Nephron (organoid): ENCODE results near the gene GPR25.
A peak's percentile ranks its signal among the peaks of the same experiment; 100 is the strongest.

Experiments used
- H3K27ac Mint-ChIP-seq, 3 experiments: 2 replicates each; pipeline ENCODE4 v1.8.0; 2020; ENCODE audit warnings: mixed read lengths in 3 of 3, mild to moderate bottlenecking in 2 of 3, moderate library complexity in 1 of 3
- H3K27me3 Mint-ChIP-seq: 2 replicates; pipeline ENCODE4 v1.8.0; 2021; ENCODE audit warnings: low read depth, mild to moderate bottlenecking, moderate library complexity, mixed read lengths
- H3K36me3 Mint-ChIP-seq: 2 replicates; pipeline ENCODE4 v1.8.0; 2020; ENCODE audit warnings: low read depth, mixed read lengths
- H3K4me1 Mint-ChIP-seq: 2 replicates; pipeline ENCODE4 v1.8.0; 2020; ENCODE audit warnings: mixed read lengths
- H3K4me3 Mint-ChIP-seq, 3 experiments: 2 replicates each; pipeline ENCODE4 v1.8.0; 2020; ENCODE audit warnings: mild to moderate bottlenecking in 3 of 3, mixed read lengths in 3 of 3, moderate library complexity in 2 of 3
- H3K9me3 Mint-ChIP-seq: 2 replicates; pipeline ENCODE4 v1.8.0; 2020; ENCODE audit warnings: mixed read lengths
- CTCF ChIP-seq, 3 experiments: fragments of 200-600 bp; sonication (generic); IDR thresholded peaks; one replicate each; pipeline ENCODE4 v1.5.0; 2021; ENCODE audit warnings: antibody characterized with exemption in 3 of 3; ENCODE audit not compliant: unreplicated experiment in 3 of 3

GPR25 gene

GRCh38 chr1:200856716-200857357 lies 15.9 kb upstream of the GPR25 start:
- Mint-ChIP-seq H3K36me3 (peaks cover 40% of the 10 kb centered on the region), H3K4me3 (no peak overlapping the region), H3K27ac (peak overlapping the region; percentile 0 to 40 (median 15)), H3K27me3 (no peaks in the 10 kb centered on the region), H3K4me1 (peaks cover 13% of the 10 kb centered on the region), H3K9me3 (no peaks in the 10 kb centered on the region)
- TF ChIP-seq CTCF (IDR thresholded peaks at IDR 0.05; ENCODE audit: unreplicated experiment in 3 of 3): no peak

- Mint-ChIP-seq H3K27me3 (no peaks in the 10 kb centered on the region), H3K4me3 (no peak overlapping the region), H3K9me3 (no peaks in the 10 kb centered on the region), H3K4me1 (peaks cover 13% of the 10 kb centered on the region), H3K36me3 (peaks cover 45% of the 10 kb centered on the region), H3K27ac (no peak overlapping the region)
- no peak for TF ChIP-seq CTCF (IDR thresholded peaks at IDR 0.05; ENCODE audit: unreplicated experiment in 3 of 3)
Measured at GRCh38 chr1:200857804-200858203, 15.0 kb upstream of the GPR25 start.

- Mint-ChIP-seq H3K9me3 (no peaks in the 10 kb centered on the region), H3K27ac (no peak overlapping the region), H3K4me1 (peaks cover 12% of the 10 kb centered on the region), H3K4me3 (no peak overlapping the region), H3K27me3 (no peaks in the 10 kb centered on the region), H3K36me3 (peaks cover 48% of the 10 kb centered on the region)
- no peak for TF ChIP-seq CTCF (IDR thresholded peaks at IDR 0.05; ENCODE audit: unreplicated experiment in 3 of 3)
Measured at GRCh38 chr1:200861937-200862647, 10.7 kb upstream of the GPR25 start.

- TF ChIP-seq CTCF (IDR thresholded peaks at IDR 0.05; ENCODE audit: unreplicated experiment in 3 of 3): no peak
- Mint-ChIP-seq H3K27ac (no peak overlapping the region), H3K9me3 (no peaks in the 10 kb centered on the region), H3K36me3 (peaks cover 43% of the 10 kb centered on the region), H3K27me3 (no peaks in the 10 kb centered on the region), H3K4me3 (no peak overlapping the region), H3K4me1 (peaks cover 12% of the 10 kb centered on the region)
Measured at GRCh38 chr1:200862713-200863415, 9.9 kb upstream of the GPR25 start.

GRCh38 chr1:200866116-200866515 lies 6.7 kb upstream of the GPR25 start:
- Mint-ChIP-seq H3K4me3 (no peak overlapping the region), H3K27me3 (peaks cover 6% of the 10 kb centered on the region), H3K4me1 (peaks cover 12% of the 10 kb centered on the region), H3K9me3 (no peaks in the 10 kb centered on the region), H3K27ac (no peak overlapping the region), H3K36me3 (peaks cover 29% of the 10 kb centered on the region)
- no peak for TF ChIP-seq CTCF (IDR thresholded peaks at IDR 0.05; ENCODE audit: unreplicated experiment in 3 of 3)
